ENCODE measurements around the gene CD53. TPM values are rescaled to one million over a fixed set of nuclear protein-coding genes. Genes with fewer than 3 reads are reported as not detected.

Gene CD53
- total RNA-seq, 1 experiment from 2014 or later, result 1.4 TPM

- no peak for TF ChIP-seq NR2C2 (CRISPR knock-in tag; IDR thresholded peaks at IDR 0.05)
- Mint-ChIP-seq H3K4me1 (peaks cover 20% of the 10 kb centered on the region), H3K27ac (no peak overlapping the region), H3K4me3 (no peak overlapping the region), H3K9me3 (no peaks in the 10 kb centered on the region), H3K27me3 (ENCODE audit: low read depth) (no peaks in the 10 kb centered on the region), H3K36me3 (no peaks in the 10 kb centered on the region)
- CTCF ChIA-PET, result interaction anchor here (1.0 kb wide), 1 partner anchor 156 kb away, joined by 3 read pairs; no protein-coding TSS in a partner anchor
- POLR2A ChIA-PET, result interaction anchor here (0.6 kb wide), 1 partner anchor 776 kb away, joined by 9 read pairs; no protein-coding TSS in a partner anchor
- ATAC-seq (no peak), DNase-seq (ENCODE audit: low spot score) (no peak)
Measured at GRCh38 chr1:110874324-110875215, 1.6 kb downstream of the CD53 start.

GRCh38 chr1:110875216-110875731, 2.3 kb downstream of the CD53 start:
- H3K27ac Mint-ChIP-seq, result no peak overlapping the region

GRCh38 chr1:110876748-110877341, 3.9 kb downstream of the CD53 start:
- no peak overlapping the region for H3K4me3 Mint-ChIP-seq
- ATAC-seq, result no peak
- POLR2A ChIA-PET, result no interaction called here
- TF ChIP-seq PRDM15 (CRISPR knock-in tag; IDR thresholded peaks at IDR 0.05) (no peak), ATF3 (CRISPR knock-in tag; conservative IDR thresholded peaks at IDR 0.05) (no peak), TP53 (CRISPR knock-in tag; IDR thresholded peaks at IDR 0.05) (no peak), USF2 (CRISPR knock-in tag; IDR thresholded peaks at IDR 0.05) (no peak), TCF7 (CRISPR knock-in tag; IDR thresholded peaks at IDR 0.05; ENCODE audit: low read depth) (no peak), ELF4 (CRISPR knock-in tag; IDR thresholded peaks at IDR 0.05; ENCODE audit: low read depth) (no peak)

More at GRCh38 chr1:110875216-110875731, 2.3 kb downstream of the CD53 start:
- ATAC-seq (no peak), DNase-seq (ENCODE audit: low spot score) (no peak)
- no peaks in the 10 kb centered on the region for H3K9me3 Mint-ChIP-seq
- no peak for TF ChIP-seq FOXP1 (CRISPR knock-in tag; IDR thresholded peaks at IDR 0.05; ENCODE audit: borderline replicate concordance)
- no peak for TF ChIP-seq SOX15 (CRISPR knock-in tag; IDR thresholded peaks at IDR 0.05)
- TF ChIP-seq IRF1 (CRISPR knock-in tag; IDR thresholded peaks at IDR 0.05), result no peak
- TF ChIP-seq JAZF1 (CRISPR knock-in tag; IDR thresholded peaks at IDR 0.05), result no peak
- no peak for TF ChIP-seq ZBTB43 (CRISPR knock-in tag; IDR thresholded peaks at IDR 0.05)
- TF ChIP-seq MLX (CRISPR knock-in tag; IDR thresholded peaks at IDR 0.05), result no peak
- no peak for TF ChIP-seq CREM (CRISPR knock-in tag; IDR thresholded peaks at IDR 0.05)
- no peak for TF ChIP-seq ZNF425 (CRISPR knock-in tag; conservative IDR thresholded peaks at IDR 0.05)
- no peak overlapping the region for H3K4me3 Mint-ChIP-seq
- POLR2A ChIA-PET, result interaction anchor here (0.6 kb wide), 1 partner anchor 775 kb away, joined by 9 read pairs; no protein-coding TSS in a partner anchor
- peaks cover 20% of the 10 kb centered on the region for H3K4me1 Mint-ChIP-seq
- H3K27me3 Mint-ChIP-seq (ENCODE audit: low read depth), result no peaks in the 10 kb centered on the region
- H3K36me3 Mint-ChIP-seq, result no peaks in the 10 kb centered on the region
- CTCF ChIA-PET, result no interaction called here

More at GRCh38 chr1:110876748-110877341, 3.9 kb downstream of the CD53 start:
- H3K27ac Mint-ChIP-seq, result no peak overlapping the region
- no peaks in the 10 kb centered on the region for H3K36me3 Mint-ChIP-seq
- CTCF ChIA-PET, result no interaction called here
- no peak for DNase-seq (ENCODE audit: low spot score)
- no peaks in the 10 kb centered on the region for H3K9me3 Mint-ChIP-seq
- no peaks in the 10 kb centered on the region for H3K27me3 Mint-ChIP-seq (ENCODE audit: low read depth)
- peaks cover 10% of the 10 kb centered on the region; the same call in 1 of the 2 replicates for H3K4me1 Mint-ChIP-seq

Measured in WTC11 (cell line).